HL-60 (cell line): ENCODE data around the gene PPP1R13L.

Experiments used
- DNase-seq, 2 experiments: peaks; one replicate each; pipeline ENCODE4 v3.0.0-alpha.2; 2010 to 2020; ENCODE audit warnings: low read depth in 1 of 2, low spot score in 1 of 2
- H3K27ac ChIP-seq: fragments of 250-450 bp; sonication (Bioruptor Pico); replicated peaks from 2 replicates; pipeline ENCODE4 v1.5.1; 2020; ENCODE audit warnings: mild to moderate bottlenecking, moderate library complexity
- H3K27me3 ChIP-seq: fragments of 250-450 bp; sonication (Bioruptor Pico); 2 replicates; pipeline ENCODE4 v1.5.1; 2021; ENCODE audit warnings: mild to moderate bottlenecking, moderate library complexity; ENCODE audit not compliant: insufficient read depth, poor library complexity, severe bottlenecking
- H3K4me3 ChIP-seq: replicated peaks from 2 replicates; pipeline ENCODE4 v1.5.1; 2011; ENCODE audit warnings: mild to moderate bottlenecking, control low read depth, low read length; ENCODE audit not compliant: insufficient read depth
- CTCF ChIP-seq: IDR thresholded peaks from one replicate; pipeline ENCODE4 v1.5.1; 2011; ENCODE audit warnings: low read length, control low read depth, inconsistent platforms; ENCODE audit not compliant: insufficient read depth
- GABPA ChIP-seq: IDR thresholded peaks from 2 replicates; pipeline ENCODE4 v1.6.1; 2012; ENCODE audit warnings: low read depth
- POLR2AphosphoS5 ChIP-seq: IDR thresholded peaks from 2 replicates; pipeline ENCODE4 v1.6.1; 2012; ENCODE audit warnings: low read depth
- SPI1 ChIP-seq: IDR thresholded peaks from 2 replicates; pipeline ENCODE4 v1.6.1; 2012; ENCODE audit warnings: low read depth, mild to moderate bottlenecking, borderline replicate concordance
- TF ChIP-seq, protein P1 (sequence below): IDR thresholded peaks from 2 replicates; pipeline ENCODE4 v1.6.1; 2012; ENCODE audit warnings: low read depth; ENCODE audit not compliant: insufficient replicate concordance

PPP1R13L gene

DNA sequence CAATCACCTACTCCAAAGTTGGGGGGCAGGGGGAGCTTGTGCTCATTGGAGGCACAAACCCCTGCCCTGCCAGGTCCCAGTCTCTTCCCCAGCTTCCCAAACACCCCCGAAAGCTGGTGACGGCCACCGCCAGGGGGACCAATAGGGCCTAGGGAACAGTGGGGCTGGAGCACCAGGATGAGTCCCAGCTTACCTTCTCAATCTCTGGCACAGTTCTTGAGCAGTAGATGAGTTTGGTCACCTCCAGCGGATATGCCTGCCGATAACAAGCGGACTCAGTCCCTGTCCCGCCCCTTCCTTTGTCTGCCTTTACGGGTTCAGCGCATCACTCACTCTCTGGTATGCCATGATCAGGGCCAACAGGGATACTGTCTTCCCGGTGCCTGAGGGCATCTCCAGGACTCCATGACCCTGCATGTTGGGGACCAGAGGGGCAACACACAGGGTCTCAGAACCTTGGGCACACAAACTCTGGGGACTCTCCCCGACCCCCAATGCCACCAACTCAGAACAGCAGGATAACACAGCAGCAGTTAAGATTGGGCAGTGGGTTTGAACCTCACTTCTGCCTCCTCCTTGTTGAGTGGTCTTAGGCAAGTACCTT is 36.0 kb downstream of the PPP1R13L start:
- no peaks in the 10 kb centered on the region for H3K27me3 ChIP-seq
- no peak overlapping the region for H3K4me3 ChIP-seq
- DNase-seq = no peak
- no peak overlapping the region for H3K27ac ChIP-seq
- TF ChIP-seq GABPA (no peak), CTCF (no peak), SPI1 (no peak), POLR2AphosphoS5 (no peak)
- TF ChIP-seq, protein P1, sequence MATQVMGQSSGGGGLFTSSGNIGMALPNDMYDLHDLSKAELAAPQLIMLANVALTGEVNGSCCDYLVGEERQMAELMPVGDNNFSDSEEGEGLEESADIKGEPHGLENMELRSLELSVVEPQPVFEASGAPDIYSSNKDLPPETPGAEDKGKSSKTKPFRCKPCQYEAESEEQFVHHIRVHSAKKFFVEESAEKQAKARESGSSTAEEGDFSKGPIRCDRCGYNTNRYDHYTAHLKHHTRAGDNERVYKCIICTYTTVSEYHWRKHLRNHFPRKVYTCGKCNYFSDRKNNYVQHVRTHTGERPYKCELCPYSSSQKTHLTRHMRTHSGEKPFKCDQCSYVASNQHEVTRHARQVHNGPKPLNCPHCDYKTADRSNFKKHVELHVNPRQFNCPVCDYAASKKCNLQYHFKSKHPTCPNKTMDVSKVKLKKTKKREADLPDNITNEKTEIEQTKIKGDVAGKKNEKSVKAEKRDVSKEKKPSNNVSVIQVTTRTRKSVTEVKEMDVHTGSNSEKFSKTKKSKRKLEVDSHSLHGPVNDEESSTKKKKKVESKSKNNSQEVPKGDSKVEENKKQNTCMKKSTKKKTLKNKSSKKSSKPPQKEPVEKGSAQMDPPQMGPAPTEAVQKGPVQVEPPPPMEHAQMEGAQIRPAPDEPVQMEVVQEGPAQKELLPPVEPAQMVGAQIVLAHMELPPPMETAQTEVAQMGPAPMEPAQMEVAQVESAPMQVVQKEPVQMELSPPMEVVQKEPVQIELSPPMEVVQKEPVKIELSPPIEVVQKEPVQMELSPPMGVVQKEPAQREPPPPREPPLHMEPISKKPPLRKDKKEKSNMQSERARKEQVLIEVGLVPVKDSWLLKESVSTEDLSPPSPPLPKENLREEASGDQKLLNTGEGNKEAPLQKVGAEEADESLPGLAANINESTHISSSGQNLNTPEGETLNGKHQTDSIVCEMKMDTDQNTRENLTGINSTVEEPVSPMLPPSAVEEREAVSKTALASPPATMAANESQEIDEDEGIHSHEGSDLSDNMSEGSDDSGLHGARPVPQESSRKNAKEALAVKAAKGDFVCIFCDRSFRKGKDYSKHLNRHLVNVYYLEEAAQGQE = no peak

DNA sequence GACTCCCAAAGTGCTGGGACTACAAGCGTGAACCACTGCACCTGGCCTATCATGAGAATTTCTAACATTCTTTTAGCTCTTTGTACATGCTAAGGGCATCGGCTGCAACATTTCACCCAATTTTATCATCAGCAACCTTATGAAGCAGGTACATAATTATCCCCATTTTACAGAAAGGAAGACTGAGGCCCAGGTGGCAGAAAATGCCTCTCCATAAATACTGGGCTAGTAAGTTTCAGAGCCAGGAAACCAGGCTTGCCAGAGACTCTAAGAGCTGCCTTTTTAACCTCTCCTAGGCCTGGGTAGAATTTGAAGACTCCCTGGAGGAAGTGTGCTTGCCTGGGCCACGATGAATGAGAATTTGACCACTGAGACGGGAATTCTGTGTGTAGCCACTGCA is 36.7 kb downstream of the PPP1R13L start:
- H3K27ac ChIP-seq = no peak overlapping the region
- H3K4me3 ChIP-seq = no peak overlapping the region
- H3K27me3 ChIP-seq = no peaks in the 10 kb centered on the region
- no peak for DNase-seq
- TF ChIP-seq GABPA (no peak), POLR2AphosphoS5 (no peak), SPI1 (no peak), CTCF (no peak)
- TF ChIP-seq, protein P1 = no peak

DNA sequence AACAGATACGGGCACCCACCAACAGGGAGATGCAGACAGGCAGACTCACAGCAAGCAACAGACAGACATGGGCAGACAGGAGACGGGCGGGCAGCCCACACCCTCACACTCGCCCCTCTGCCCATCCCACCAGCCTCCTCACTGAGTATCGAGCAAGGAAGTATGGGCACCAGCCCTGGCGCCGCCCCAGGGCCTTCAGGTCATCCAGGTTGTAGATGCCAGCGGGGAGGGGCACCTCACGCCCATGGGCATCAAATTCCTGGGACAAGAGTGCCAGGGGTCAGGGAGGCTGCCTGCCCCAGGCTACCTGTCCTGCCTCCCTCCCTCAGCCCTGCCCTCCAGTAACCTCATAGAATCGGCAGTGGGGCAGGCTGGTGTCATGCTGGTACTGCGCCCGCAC is 40.2 kb downstream of the PPP1R13L start:
- DNase-seq = no peak
- no peak for TF ChIP-seq CTCF
- no peak for TF ChIP-seq SPI1
- TF ChIP-seq, protein P1 = no peak
- TF ChIP-seq POLR2AphosphoS5 = no peak
- TF ChIP-seq GABPA = no peak
- no peaks in the 10 kb centered on the region for H3K27me3 ChIP-seq
- H3K4me3 ChIP-seq = no peak overlapping the region
- no peak overlapping the region for H3K27ac ChIP-seq
